ENCODE data around the gene INO80B.

GRCh38 chr2:74488643-74489481 is 34.0 kb downstream of the INO80B start:
- TF ChIP-seq POLR2A (IDR thresholded peaks at IDR 0.05) (no peak), CTCF (IDR thresholded peaks at IDR 0.05) (no peak)

All from ovary (tissue), 3 donors.